MM.1S (cell line): ENCODE measurements around the gene CD82.

Source experiments
- DNase-seq: peaks from one replicate; pipeline ENCODE4 v3.0.0-alpha.2; 2015
- H2AFZ ChIP-seq: fragments of 300-600 bp; sonication (generic); 2 replicates; pipeline ENCODE4 v1.6.0; 2016; ENCODE audit warnings: antibody characterized with exemption, low read length
- H3F3A ChIP-seq: fragments of 300-600 bp; sonication (generic); 2 replicates; pipeline ENCODE4 v1.6.1; 2016; ENCODE audit warnings: mild to moderate bottlenecking, antibody characterized with exemption, low read length, moderate library complexity, mixed read lengths; ENCODE audit not compliant: insufficient read depth
- H3K27ac ChIP-seq: fragments of 300-600 bp; sonication (generic); 2 replicates; pipeline ENCODE4 v1.5.1; 2016; ENCODE audit warnings: mild to moderate bottlenecking, low read length
- H3K27me3 ChIP-seq: fragments of 300-600 bp; sonication (generic); replicated peaks from 2 replicates; pipeline ENCODE4 v1.6.0; 2016; ENCODE audit warnings: low read length; ENCODE audit not compliant: insufficient read depth
- H3K36me3 ChIP-seq: fragments of 300-600 bp; sonication (generic); replicated peaks from 2 replicates; pipeline ENCODE4 v1.6.1; 2016; ENCODE audit warnings: mild to moderate bottlenecking, low read length, mixed read lengths; ENCODE audit not compliant: insufficient read depth
- H3K4me1 ChIP-seq: fragments of 300-600 bp; sonication (generic); 2 replicates; pipeline ENCODE4 v1.6.1; 2016; ENCODE audit warnings: low read length, mixed read lengths
- H3K4me2 ChIP-seq: fragments of 300-600 bp; sonication (generic); 2 replicates; pipeline ENCODE4 v1.6.0; 2016; ENCODE audit warnings: low read depth, low read length
- H3K4me3 ChIP-seq: fragments of 300-600 bp; sonication (generic); 2 replicates; pipeline ENCODE4 v1.5.1; 2016; ENCODE audit warnings: low read length, mixed read lengths
- H3K79me2 ChIP-seq: fragments of 300-600 bp; sonication (generic); 2 replicates; pipeline ENCODE4 v1.6.1; 2016; ENCODE audit warnings: mixed run types, low read length, mixed read lengths
- H3K9ac ChIP-seq: fragments of 300-600 bp; sonication (generic); 2 replicates; pipeline ENCODE4 v1.6.1; 2016; ENCODE audit warnings: low read length, mixed read lengths
- H3K9me2 ChIP-seq: fragments of 300-600 bp; sonication (generic); replicated peaks from 2 replicates; pipeline ENCODE4 v1.6.1; 2016; ENCODE audit warnings: mild to moderate bottlenecking, low read length, mixed read lengths; ENCODE audit not compliant: insufficient read depth
- H3K9me3 ChIP-seq: fragments of 300-600 bp; sonication (generic); replicated peaks from 2 replicates; pipeline ENCODE4 v1.6.1; 2016; ENCODE audit warnings: mild to moderate bottlenecking, low read length, mixed read lengths; ENCODE audit not compliant: insufficient read depth
- H4K20me1 ChIP-seq: fragments of 300-600 bp; sonication (generic); 2 replicates; pipeline ENCODE4 v1.6.1; 2016; ENCODE audit warnings: mild to moderate bottlenecking, low read length, moderate library complexity, mixed read lengths; ENCODE audit not compliant: insufficient read depth
- CTCF ChIP-seq: fragments of 300-600 bp; sonication (generic); IDR thresholded peaks from 2 replicates; pipeline ENCODE4 v1.5.1; 2016; ENCODE audit warnings: antibody characterized with exemption, low read length, mixed read lengths
- EZH2 ChIP-seq: fragments of 300-600 bp; sonication (generic); optimal IDR thresholded peaks from 2 replicates; pipeline ENCODE3; 2017; ENCODE audit warnings: low read depth, mild to moderate bottlenecking, antibody characterized with exemption, low read length, mixed read lengths
- EZH2phosphoT487 ChIP-seq: fragments of 300-600 bp; sonication (generic); IDR thresholded peaks from 2 replicates; pipeline ENCODE4 v1.6.1; 2018; ENCODE audit warnings: antibody characterized with exemption, low read length

Gene CD82

DNA sequence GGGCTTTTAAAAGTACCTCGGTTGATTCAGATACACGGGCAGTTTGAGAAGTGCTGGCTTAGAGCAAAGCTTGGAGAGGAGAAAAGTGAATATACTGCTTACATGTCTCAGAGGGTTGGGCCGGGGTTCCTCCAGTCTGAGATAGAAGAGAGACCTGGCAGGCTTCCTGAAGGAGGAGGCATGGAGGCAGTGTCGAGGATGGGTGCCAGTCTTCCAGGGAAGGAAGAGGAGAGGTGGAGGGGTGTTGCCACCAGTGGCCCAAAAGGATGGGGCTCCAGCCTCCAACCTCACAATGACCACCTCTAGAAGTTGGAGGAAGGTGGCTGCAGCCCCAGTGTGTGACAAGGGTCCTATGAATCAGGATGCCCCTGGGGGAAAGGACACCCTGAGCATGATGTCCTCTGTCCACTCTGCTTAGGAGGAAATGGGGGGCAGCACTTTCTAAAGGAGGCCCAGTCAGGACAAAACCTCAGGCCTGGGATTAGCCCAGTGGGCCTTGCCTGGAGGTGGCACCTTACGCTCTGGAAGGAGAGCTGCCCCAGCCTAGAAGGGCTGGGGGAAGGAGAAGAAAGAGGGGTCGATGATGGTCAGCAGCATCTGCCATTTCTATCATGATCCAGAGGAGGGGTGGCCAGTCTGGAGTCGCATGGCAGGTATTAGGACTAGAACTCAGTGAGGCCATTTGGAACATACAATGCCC lies 65.2 kb downstream of the CD82 start:
- H4K20me1 ChIP-seq, result no peaks in the 10 kb centered on the region
- no peak for DNase-seq
- no peak overlapping the region for H3K4me3 ChIP-seq

DNA sequence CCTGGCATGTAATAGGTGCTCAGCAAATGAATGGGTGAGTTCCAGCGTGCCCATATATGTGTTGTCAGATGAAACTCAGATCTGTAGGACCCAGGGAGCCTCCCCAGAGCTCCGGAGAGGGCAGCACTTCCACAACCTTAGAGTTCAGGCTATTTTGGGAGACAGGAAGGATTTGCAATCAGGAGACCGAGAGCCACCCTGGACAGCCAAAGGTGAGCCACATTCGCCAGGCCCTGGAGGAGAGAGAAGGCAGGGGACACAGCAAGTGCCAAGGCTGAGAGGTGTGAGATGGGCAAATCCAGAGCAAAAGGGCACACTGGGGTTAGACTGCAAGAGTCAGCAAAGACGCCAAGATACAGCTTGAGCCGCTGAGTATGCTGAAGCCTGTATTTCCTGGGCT lies 66.4 kb downstream of the CD82 start:
- Histone ChIP-seq H3K36me3 (no peaks in the 10 kb centered on the region), H2AFZ (no peak overlapping the region), H3K9me3 (no peaks in the 10 kb centered on the region), H3K27me3 (no peaks in the 10 kb centered on the region), H3K27ac (no peak overlapping the region), H3K4me2 (no peak overlapping the region), H3K9me2 (no peaks in the 10 kb centered on the region), H3K9ac (no peak overlapping the region), H3K4me3 (no peak overlapping the region), H3F3A (no peaks in the 10 kb centered on the region), H3K4me1 (no peaks in the 10 kb centered on the region), H3K79me2 (no peaks in the 10 kb centered on the region), H4K20me1 (no peaks in the 10 kb centered on the region)
- no peak for DNase-seq
- TF ChIP-seq EZH2, result no peak
- TF ChIP-seq EZH2phosphoT487, result no peak
- TF ChIP-seq CTCF, result no peak

More for the DNA sequence above, 65.2 kb downstream of the CD82 start:
- H3K36me3 ChIP-seq, result no peaks in the 10 kb centered on the region
- H3K9ac ChIP-seq, result no peak overlapping the region
- no peaks in the 10 kb centered on the region for H3K9me2 ChIP-seq
- no peaks in the 10 kb centered on the region for H3K9me3 ChIP-seq
- TF ChIP-seq EZH2phosphoT487 (no peak), CTCF (no peak)
- H3K4me2 ChIP-seq, result no peak overlapping the region
- no peaks in the 10 kb centered on the region for H3K4me1 ChIP-seq
- no peaks in the 10 kb centered on the region for H3F3A ChIP-seq
- no peaks in the 10 kb centered on the region for H3K27me3 ChIP-seq
- H2AFZ ChIP-seq, result no peak overlapping the region
- no peak overlapping the region for H3K27ac ChIP-seq
- H3K79me2 ChIP-seq, result no peaks in the 10 kb centered on the region

GRCh38 chr11:44632466-44633123 lies 67.1 kb downstream of the CD82 start:
- Histone ChIP-seq H3K4me2 (no peak overlapping the region), H3K4me1 (no peaks in the 10 kb centered on the region), H3K36me3 (no peaks in the 10 kb centered on the region), H3K79me2 (no peaks in the 10 kb centered on the region), H3K4me3 (no peak overlapping the region), H4K20me1 (no peaks in the 10 kb centered on the region), H3K27ac (no peak overlapping the region), H3K9me3 (no peaks in the 10 kb centered on the region), H3K27me3 (no peaks in the 10 kb centered on the region), H3K9me2 (no peaks in the 10 kb centered on the region), H3F3A (no peaks in the 10 kb centered on the region), H3K9ac (no peak overlapping the region), H2AFZ (no peak overlapping the region)
- TF ChIP-seq CTCF (peak; percentile 29), EZH2phosphoT487 (no peak)
- DNase-seq, result no peak
